ENCODE data around the gene TBL1X.

TBL1X gene

DNA sequence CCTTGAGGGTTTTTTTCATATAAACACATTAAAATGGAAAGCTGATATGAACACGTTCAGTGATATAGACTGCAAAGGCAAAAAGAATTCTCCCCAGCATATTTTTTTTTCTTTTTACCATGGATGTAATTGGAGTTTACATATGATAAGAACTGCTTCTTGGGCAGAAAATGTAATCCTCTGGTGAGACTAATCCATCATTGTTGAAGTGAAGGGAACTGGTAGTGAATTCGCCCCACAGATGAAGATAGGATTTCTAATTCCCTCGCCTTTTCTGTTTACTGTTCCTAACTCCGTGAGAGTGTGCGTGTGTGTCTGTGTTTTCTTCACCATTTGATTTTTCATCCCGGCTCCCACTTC, 211.9 kb downstream of the TBL1X start:
- no peak for FAIRE-seq

DNA sequence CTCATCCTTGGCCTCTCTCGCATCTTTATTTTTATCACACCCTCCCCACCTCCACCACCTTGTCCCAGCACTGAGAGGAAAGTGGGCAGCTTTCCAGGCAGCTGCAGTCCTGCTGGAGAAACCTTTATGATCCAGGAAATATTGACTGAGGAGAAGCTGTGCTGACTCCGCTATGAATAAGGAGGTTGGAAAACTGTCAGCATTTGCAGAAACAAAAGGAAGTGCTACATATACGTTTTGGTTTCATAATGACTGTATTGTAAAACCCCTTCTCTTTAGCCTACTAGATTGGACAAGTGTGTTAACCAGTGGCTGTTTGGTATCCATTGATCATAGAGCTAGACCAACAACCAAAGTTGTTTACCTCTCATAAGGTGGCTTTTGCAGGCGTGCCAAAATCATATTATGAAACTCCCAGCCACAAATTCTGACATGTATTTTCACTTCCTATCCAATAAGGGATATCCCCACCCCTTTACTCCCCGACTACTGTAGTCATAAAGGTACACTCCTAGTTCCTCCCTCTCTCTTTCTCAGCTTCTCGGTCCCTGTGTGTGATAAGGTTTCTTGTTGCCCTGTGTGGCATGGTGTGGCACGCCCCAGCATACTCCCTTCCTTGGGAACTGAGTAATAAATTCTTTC, 212.4 kb downstream of the TBL1X start:
- FAIRE-seq = peak; percentile 79

DNA sequence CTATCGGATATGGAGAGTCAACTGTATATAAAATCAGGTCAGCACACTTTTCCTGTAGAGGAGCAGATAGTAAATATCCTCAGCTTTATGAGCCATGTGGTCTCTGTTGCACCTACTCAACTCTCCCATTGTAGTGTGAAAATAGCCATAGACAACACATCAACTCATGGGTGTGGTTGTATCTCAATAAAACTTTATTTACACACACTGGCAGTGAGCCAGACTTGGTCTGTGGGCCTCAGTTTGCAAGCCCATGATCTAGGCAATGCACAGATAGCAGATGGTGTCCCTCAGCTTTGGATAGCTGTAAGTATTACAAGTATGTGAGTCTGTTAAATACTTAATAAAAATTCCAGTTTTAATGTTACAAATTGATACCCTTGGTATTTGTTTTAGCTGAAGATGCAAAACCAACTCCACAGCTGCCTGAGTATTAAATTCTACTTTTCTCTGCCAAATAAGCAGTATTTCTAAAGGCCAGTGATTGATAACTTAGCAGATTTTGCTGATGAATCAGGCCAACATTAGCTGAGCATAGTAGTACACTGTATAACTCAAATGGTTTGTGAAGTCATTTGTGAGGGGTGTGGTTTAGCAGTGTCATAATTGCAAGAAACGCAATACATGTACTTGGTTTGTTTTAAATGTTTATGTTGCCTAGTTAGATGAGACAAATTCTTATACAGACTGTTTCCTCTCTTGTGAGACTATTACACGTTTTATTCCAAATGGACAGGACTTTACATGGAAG, 213.5 kb downstream of the TBL1X start:
- no peak for FAIRE-seq

DNA sequence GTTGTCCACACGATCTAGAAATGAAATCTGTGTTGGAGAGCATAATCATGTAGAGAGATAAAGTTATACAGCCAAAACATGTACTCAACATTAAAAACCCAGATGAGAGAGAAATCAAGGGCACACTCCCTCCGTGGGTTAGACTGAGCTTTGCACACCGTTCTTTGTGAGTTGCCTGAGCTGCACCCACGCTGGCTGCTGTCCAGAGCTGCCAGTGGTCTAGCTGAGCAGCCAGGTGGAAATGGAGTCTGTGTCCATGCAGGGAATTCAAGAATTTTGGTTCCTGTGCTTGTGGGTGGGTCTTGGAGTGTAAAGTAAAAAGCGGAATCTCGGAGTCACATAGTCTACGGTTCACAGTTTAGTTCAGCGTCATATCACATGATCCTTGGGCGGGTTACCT, 216.2 kb downstream of the TBL1X start:
- no peak for FAIRE-seq

DNA sequence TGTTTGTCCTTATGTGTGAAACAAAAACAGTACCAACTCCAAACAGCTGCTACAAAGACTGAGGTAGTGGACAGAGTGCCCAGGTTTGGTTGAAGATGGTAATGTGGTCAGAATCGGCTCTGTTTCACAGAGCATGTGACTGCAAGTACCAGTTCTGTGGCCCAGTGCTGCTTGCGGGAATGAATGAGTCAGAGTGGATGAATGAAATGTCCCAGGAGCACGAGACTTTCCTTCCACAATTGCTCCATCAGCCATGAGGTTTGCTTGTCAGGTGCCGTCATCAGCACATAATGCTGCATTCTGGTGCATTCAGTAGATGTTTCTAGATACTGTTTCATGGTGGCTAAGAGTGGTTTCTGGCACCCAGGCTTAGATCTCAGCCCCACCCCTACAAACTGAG, 216.6 kb downstream of the TBL1X start:
- no peak for FAIRE-seq

DNA sequence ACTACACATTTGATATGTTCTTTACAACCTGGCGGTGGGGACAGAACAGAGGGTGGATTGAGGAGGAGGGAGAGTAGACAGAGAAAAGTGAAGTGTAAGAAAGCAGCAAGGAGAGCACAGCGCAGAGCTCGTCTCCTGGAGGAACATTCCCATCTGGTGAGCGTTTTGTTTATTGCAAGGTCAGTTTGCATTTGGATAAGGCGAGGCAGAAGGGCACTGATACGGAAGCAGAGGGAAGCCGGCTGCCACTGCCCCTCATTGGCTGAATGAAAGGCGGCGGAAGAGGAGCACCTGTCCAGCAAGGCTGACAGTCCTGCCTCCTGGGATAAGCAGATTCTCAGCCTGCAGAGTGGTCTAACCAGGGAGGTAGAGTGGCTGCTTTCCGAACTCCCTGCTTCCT, 217.6 kb downstream of the TBL1X start:
- FAIRE-seq = no peak

DNA sequence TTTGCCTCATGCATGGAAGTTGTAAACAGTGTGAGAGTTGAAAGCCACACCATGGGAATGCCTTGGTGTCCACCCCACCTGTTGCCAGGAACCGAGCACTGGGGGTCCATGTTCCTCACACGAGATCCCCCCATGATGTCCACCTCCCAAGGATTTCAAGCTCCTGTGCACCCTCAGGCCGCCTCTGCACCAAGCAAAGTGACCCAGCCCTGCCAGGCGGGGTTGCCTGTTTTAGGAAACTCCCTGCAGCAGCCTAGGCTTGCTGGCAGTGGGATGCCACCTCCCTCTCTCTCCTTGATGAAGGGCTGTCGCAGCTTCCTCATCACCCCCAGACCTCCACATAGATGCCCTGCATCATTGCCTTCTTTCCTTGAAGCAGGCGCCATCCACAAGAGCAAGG, 218.0 kb downstream of the TBL1X start:
- FAIRE-seq = no peak

DNA sequence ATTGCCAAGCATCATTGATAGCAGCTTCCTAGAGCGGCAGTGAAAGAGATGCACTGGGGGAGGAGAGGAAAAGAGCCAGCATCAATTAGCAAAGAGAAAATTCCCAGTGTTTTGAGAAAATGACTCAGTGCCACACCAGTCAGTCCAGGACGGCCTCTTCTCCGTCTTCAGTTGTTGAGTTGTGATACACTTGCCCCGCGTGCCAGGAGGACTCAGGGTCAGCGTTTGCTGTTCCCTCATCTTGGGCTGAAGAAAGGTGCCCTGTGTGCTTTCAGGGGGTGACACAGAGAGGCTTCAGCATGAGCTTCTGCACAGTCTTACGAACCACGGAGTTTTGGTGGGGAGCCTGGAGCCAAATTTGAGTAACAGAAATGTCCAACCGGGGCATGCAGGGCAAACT, 218.5 kb downstream of the TBL1X start:
- no peak for FAIRE-seq

DNA sequence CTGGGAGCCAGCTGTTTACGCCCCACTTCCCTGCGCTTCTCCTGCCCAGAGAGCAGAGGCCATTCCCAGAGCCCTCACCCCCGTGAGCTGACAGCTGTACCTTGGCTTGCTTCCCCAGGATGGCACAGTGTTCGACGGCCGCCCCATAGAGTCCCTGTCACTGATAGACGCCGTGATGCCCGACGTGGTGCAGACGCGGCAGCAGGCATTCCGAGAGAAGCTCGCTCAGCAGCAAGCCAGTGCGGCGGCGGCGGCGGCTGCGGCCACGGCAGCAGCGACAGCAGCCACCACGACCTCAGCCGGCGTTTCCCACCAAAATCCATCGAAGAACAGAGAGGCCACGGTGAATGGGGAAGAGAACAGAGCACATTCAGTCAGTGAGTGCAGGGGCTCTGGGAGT, 223.0 kb downstream of the TBL1X start:
- FAIRE-seq = no peak

DNA sequence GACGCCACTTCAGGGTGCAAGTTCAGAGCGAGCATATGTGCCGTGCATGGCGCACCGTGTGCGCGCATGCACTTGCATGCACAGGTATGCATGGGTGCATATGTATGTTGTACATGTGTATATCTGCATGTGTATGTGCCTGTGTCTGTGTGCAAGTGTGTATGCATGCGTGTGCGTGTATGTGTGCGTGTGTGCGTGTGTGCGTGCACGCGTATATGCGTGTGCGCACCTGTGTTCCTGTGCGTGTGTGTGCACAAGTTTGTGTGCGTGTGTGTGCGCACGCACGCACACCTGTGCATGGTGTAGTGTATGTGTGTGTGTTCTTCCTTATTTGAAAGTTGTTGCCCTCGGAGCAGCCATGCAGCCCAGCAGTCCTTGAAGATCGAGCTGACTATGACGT, 224.0 kb downstream of the TBL1X start:
- FAIRE-seq = no peak

DNA sequence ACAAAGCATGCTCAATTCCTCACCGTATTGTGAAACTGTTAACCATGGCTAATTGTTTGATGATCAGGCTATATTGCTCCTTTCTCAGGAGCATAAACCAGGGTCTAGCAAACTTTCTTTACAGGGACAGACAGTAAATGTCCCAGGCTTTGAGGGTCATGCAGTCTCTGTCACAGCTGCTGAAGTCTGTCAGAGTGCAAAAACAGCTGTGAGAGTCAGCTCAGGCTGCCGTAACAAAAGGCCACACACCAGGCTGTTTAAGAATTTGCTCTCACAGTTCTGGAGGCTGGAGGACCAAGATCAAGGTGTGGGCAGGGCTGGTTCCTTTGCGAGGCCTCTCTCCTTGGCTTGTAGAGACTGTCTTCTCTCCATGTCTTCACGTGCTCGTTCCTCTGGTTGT, 225.2 kb downstream of the TBL1X start:
- FAIRE-seq = no peak

DNA sequence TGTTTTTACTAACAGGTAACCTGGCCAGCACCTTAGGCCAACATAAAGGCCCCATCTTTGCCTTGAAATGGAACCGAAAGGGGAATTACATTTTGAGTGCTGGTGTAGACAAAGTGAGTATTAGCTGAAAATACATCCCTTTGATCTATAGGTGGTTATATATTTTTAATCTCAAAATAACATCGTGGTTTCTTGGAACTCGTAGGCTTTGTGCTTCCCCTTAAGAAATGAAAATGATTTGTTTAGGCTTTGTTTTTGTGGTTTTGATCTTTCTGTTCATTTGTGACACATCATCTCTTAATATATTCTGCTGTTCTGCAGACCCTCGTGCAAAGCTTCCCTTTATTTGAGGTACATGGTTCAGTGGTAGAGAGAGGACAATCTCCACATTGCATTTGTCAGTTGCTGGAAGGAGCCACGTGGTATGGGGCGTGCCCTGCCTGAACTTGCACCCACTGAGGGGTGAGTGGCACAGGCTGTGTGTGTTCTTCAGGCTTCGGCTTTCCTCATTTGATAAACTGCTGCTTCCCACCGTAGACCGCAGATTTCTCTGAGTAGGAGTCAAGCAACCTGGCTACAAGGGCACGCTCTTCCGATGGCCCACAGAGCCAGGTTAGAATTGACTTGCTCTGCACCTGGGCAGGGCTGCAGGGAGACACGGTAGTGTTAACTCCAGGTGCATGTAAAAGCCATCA, 228.6 kb downstream of the TBL1X start:
- FAIRE-seq = no peak

DNA sequence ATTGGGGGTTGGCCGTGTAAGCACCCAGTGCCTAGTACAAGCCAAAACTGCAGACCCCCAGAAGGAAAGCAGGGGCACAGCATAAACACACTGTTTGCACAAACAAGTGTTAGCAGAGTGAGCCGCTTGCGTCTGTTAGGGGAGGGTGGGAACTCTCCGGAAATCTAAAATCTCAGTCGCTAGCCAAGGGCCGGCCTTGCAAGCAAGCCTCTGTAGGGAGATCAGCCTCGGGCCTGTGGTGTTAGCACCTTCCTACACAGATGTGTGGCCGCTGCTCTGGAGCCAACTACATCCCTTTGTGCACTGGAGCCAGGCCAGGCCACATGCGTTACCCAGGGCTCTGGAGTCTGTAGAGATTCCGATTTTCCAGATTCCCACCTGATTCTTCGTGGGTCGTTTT, 233.7 kb downstream of the TBL1X start:
- FAIRE-seq = no peak

DNA sequence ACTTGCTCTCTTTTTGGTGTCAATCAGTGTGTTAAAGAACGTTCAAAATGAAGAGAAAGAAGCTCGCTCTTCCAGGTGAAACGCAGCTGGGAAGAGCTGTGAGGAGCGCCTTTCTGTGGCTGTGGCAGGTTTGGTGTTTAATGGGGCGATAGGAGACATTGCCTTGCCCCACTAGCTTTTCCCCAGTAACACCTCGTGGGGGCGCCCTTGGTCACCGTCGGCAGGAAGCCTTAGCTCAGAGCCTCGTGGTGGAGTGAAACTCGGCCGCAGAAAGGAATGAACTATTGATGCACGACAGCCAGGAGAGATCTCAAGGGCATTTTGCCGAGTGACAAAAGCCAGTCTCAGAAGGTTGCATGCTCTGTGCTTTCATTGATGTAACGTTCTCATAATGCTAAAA, 235.7 kb downstream of the TBL1X start:
- no peak for FAIRE-seq

DNA sequence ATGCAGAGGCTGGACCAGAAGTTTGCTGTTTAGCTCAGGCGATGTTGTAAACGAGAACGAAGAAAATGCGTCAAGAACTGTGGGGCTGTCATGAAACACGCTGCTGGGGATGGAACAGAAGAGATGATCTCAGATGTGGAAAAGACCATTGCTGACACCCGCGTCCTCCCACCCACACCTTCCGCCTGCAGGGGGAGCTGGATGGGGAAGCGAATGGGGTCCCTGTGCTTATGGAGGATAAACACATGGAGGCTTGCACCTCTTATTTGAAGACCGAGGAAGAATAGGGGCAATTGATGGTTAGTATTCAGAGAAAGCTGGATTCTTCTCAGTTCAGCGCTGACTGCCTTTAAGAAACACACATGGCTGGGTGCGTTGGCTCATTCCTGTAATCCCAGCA, 236.9 kb downstream of the TBL1X start:
- no peak for FAIRE-seq

DNA sequence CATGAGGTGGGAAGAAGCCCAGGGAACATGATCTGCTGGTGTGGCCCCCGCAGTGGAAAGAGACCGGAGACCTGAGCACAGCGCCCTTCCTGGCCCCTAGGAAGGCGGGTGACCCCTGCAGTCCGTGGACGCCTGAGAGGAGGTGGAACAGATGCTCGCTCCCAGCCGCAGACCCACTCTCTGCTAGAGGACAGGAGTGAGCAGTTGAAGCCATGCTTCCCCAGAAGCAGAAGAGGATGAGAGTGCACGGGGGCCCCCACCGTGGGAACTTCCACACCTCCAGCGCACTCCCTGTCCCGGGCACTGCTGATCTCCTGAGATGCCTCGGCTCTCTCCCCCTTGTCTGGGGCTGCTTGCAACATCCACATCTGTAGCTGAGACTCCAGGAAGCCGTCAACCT, 238.5 kb downstream of the TBL1X start:
- no peak for FAIRE-seq

DNA sequence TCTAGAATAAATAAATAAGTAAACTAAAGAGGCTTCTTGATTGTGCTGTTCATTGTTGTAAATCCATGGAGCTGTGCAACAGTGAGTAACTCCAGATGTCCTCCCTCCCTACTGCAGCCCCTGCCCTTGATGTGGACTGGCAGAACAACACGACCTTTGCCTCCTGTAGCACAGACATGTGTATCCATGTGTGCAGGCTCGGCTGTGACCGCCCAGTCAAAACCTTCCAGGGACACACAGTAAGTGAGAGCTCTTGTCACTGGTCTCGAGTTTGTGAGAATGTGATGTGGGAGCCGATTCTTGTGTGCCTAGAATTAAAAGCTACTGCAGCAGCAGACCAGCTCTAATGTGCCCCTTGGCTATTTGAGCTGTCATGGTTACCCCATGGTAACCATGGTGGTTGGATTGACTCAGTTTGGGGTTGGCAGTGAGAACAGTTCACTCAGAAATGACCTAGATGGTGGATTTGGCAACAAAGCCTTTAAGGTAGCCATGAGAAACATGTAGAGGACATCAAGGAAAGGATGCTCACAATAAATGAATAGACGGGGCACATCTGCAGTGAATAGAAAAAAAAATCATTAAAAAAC, 240.1 kb downstream of the TBL1X start:
- no peak for FAIRE-seq

DNA sequence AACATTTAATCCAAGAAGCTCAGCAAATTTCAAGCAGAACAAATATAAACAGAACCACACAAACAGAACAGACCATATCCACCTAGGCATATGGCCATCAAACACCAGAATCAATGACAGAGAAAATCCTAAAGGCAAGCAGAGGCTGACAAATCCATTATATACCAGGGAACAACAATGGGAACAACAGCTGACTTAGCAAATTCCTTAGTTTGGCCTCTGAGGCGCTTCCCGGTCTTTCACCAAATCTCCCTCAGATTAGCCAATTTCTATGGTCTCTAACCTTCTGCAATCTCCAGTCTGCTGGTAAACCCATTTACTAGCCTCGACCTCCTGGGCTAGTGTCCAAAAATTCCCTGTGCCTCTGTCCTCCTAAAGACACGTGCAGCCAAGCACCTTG, 241.6 kb downstream of the TBL1X start:
- no peak for FAIRE-seq

DNA sequence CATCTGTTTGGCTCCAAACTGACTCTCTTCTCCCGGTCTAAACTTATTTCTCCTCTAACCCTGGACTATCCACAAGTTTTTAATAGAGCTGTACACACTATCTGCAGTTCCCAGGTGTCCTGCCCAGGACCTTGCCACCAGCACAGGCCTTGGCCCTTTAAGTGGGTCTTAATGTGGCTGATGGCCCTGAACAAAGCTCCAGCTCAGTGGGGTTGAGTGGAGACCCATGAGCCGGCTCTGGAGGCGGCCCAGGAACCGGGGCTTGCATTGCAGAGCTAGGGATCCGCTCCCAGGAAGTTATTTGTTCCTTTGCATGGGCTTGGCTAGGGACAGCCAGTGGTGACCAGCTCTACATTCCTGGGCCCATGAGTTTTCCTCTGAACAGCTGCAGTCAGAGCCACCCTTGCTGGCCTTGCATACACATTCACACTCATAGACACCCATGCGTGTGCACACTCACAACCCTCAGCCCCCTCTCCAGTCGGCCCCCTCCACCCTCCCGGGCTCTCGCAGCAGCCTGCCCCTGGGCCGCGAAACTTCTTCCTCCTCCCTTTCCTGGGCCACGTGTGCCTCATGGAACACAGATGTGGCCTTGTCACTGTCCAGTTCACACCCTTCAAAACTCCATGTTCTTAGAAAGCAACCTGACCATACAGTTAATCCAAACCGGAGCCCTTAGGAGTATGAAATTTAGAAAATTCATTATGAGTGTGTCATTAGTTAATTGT, 242.6 kb downstream of the TBL1X start:
- no peak for FAIRE-seq

DNA sequence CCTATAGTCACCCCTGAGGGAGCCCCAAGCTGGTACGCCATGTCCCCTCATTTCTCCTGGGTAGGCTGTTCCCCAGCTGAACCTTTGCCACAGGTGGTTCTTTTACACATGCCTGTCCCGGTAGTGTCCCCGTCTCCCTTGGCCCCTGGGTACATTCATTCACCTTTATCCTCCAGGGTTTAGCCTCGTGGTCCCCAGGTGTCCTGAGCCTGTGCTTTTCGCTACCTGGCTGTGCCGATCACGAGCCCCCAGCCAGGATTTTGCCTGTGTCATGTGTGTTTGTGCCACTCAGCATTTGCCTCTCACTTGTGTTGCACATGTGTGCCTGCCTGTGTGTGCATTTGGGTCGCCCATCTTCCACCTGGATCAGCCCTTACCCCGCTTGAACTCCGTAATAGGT, 243.2 kb downstream of the TBL1X start:
- FAIRE-seq = no peak

DNA sequence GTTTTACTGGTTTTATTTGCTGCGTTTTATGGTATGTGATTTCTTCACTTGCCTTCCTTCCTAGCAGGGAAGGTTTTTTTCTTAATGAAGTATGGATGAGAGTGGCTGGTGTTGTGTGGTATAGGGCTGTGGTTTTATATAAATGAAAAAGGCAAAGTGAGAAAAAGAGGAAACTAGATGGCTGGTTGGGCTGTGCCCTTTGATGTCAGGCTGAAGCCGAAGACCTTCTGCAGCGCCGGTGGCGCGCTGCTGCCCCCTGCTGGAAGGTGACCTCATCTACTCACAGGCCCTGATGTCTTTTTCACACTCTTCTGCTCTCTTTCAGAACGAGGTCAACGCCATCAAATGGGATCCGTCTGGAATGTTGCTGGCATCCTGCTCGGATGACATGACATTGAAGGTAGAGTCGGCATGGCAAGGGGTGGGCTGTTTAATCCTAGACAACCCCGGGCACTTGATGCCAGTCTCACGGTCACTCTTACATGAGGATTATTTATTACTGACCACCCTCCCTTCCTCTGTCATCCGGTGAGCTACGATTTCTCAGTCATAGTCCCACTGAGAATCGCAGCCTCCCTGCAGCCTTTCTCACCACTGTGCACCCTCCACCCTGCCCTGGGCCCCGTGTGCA, 244.2 kb downstream of the TBL1X start:
- FAIRE-seq = peak; percentile 93

DNA sequence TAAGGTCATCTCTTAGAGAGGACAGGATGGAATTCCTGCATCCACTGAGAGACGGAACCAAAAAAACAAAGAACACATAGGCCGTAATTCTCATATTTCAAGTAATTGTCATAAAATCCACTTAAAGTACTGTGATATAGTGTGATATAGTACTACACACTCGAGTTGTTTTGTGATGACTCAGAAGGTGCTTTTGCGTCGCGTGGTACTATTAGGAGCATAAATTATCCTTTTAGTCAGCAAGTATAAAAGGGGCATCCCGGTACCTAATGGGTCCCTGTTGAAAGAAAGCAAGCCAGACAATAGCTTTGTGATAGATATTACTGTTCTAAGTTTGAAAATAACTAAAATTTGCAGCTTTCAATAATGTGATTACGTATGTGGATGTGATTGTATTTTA, 245.5 kb downstream of the TBL1X start:
- no peak for FAIRE-seq

DNA sequence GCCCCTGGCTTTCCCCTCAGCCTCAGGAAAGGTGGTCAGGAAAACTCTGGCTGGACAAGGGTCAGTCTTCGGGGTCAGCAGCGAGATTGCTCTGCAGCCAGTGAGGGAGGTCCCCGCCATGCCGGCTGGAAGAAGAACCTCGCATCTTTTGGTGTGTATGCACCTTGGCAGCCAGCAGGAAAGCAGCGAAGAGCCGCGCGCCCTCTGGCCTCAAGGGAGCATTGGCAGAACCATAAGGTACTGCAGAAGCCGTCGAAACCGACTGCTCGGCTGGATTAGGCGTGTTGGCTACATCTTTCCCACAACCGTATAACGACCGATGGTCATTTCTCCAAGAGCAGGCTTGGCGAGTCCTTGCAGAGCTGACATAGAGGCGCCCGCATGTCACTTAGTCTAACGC, 252.5 kb downstream of the TBL1X start:
- FAIRE-seq = no peak

All from colon (tissue), 2 donors.